ENCODE results near the gene SEBOX. TPM values are rescaled to one million over a fixed set of nuclear protein-coding genes. Genes with fewer than 3 reads are reported as not detected.

SEBOX gene
- total RNA-seq, 4 donors from 2014 or later, result not detected

GRCh38 chr17:28397275-28397674 is 32.3 kb upstream of the SEBOX start:
- Histone ChIP-seq H3K27me3 (no peaks in the 10 kb centered on the region), H3K9me3 (no peaks in the 10 kb centered on the region), H3K27ac (no peak overlapping the region), H3K4me1 (peaks cover 3 to 13% of the 10 kb centered on the region in 2 donors), H3K4me3 (replicated peaks in 1 of 3) (no peak overlapping the region), H3K36me3 (peaks cover 0 to 11% of the 10 kb centered on the region in 2 donors)
- no peak for DNase-seq
- TF ChIP-seq POLR2A (IDR thresholded peaks at IDR 0.05) (no peak), CTCF (IDR thresholded peaks at IDR 0.05) (no peak)
- WGBS, 2 donors, result 93 to 100% methylated on average over 3 of the region's 3 CpGs
- intact Hi-C loops (cut with DNase I), result no loop called here

- Histone ChIP-seq H3K9me3 (no peaks in the 10 kb centered on the region), H3K36me3 (peaks cover 0 to 7% of the 10 kb centered on the region in 2 donors), H3K4me1 (peaks cover 3 to 13% of the 10 kb centered on the region in 2 donors), H3K27me3 (no peaks in the 10 kb centered on the region), H3K4me3 (replicated peaks in 1 of 3) (no peak overlapping the region), H3K27ac (no peak overlapping the region)
- DNase-seq, result no peak
- no peak for TF ChIP-seq CTCF (IDR thresholded peaks at IDR 0.05)
- no peak for TF ChIP-seq POLR2A (IDR thresholded peaks at IDR 0.05)
- 83 to 100% methylated on average over 3 to 5 of the region's 6 CpGs for WGBS, 2 donors
- intact Hi-C loops (cut with DNase I), result no loop called here
Observed at GRCh38 chr17:28396635-28397239, 31.7 kb upstream of the SEBOX start.

GRCh38 chr17:28395968-28396367 is 31.0 kb upstream of the SEBOX start:
- Histone ChIP-seq H3K36me3 (peaks cover 4 to 5% of the 10 kb centered on the region in 2 donors), H3K27me3 (no peaks in the 10 kb centered on the region), H3K4me3 (replicated peaks in 1 of 3) (no peak overlapping the region), H3K4me1 (peaks cover 3 to 13% of the 10 kb centered on the region in 2 donors), H3K27ac (no peak overlapping the region), H3K9me3 (no peaks in the 10 kb centered on the region)
- TF ChIP-seq POLR2A (IDR thresholded peaks at IDR 0.05) (no peak), CTCF (IDR thresholded peaks at IDR 0.05) (no peak)
- 82 to 86% methylated on average over 2 to 5 of the region's 6 CpGs for WGBS, 2 donors
- no peak for DNase-seq
- intact Hi-C loops (cut with DNase I), result no loop called here

GRCh38 chr17:28395426-28395825 is 30.4 kb upstream of the SEBOX start:
- no peak for TF ChIP-seq CTCF (IDR thresholded peaks at IDR 0.05)
- TF ChIP-seq POLR2A (IDR thresholded peaks at IDR 0.05), result no peak
- intact Hi-C loops (cut with DNase I), result no loop called here
- peaks cover 5 to 9% of the 10 kb centered on the region in 2 donors for H3K36me3 ChIP-seq
- no peak overlapping the region for H3K4me3 ChIP-seq (replicated peaks in 1 of 3)
- H3K9me3 ChIP-seq, result no peaks in the 10 kb centered on the region
- no peaks in the 10 kb centered on the region for H3K27me3 ChIP-seq
- 50 to 78% methylated on average over 2 of the region's 2 CpGs for WGBS, 2 donors
- no peak for DNase-seq
- peaks cover 3 to 13% of the 10 kb centered on the region in 2 donors for H3K4me1 ChIP-seq
- H3K27ac ChIP-seq, result no peak overlapping the region

GRCh38 chr17:28394337-28395116 is 29.5 kb upstream of the SEBOX start:
- TF ChIP-seq CTCF (IDR thresholded peaks at IDR 0.05), result no peak
- no peak for TF ChIP-seq POLR2A (IDR thresholded peaks at IDR 0.05)
- Histone ChIP-seq H3K27ac (no peak overlapping the region), H3K4me3 (replicated peaks in 1 of 3) (no peak overlapping the region), H3K4me1 (peaks cover 3 to 13% of the 10 kb centered on the region in 2 donors), H3K27me3 (no peaks in the 10 kb centered on the region), H3K9me3 (no peaks in the 10 kb centered on the region), H3K36me3 (peaks cover 10 to 14% of the 10 kb centered on the region in 2 donors)
- WGBS, 2 donors, result 80 to 83% methylated on average over 7 of the region's 7 CpGs
- DNase-seq, result no peak
- intact Hi-C loops (cut with DNase I), result no loop called here

Measured in thyroid gland (tissue), 4 donors.